ENCODE measurements around the gene CLCN4. TPM values are rescaled to one million over a fixed set of nuclear protein-coding genes. Genes with fewer than 3 reads are reported as not detected.

CLCN4 gene
- polyA plus RNA-seq, 3 donors = 0.27 to 1.9 (median 1.3) TPM

GRCh38 chrX:10134921-10135320, 21.9 kb upstream of the CLCN4 start:
- no peak overlapping the region for H3K9ac ChIP-seq (ENCODE audit: insufficient read depth, low read length, poor library complexity, severe bottlenecking)
- no peaks in the 10 kb centered on the region for H3K27me3 ChIP-seq (ENCODE audit: control insufficient read depth in 2 of 2, insufficient read depth in 2 of 2, low read length in 2 of 2)
- H3K9me3 ChIP-seq (replicated peaks in 1 of 2; ENCODE audit: control insufficient read depth in 1 of 2, insufficient read depth in 1 of 2, low read length in 2 of 2) = no peaks in the 10 kb centered on the region
- H3K4me1 ChIP-seq (ENCODE audit: control insufficient read depth in 1 of 2, insufficient read depth in 2 of 2, low read length in 2 of 2) = no peaks in the 10 kb centered on the region
- no peak for TF ChIP-seq CTCF (IDR thresholded peaks at IDR 0.05)
- no peak overlapping the region for H3K4me3 ChIP-seq (replicated peaks in 1 of 3; ENCODE audit: low read depth in 2 of 3, low read length in 3 of 3)
- no peaks in the 10 kb centered on the region for H3K79me2 ChIP-seq (ENCODE audit: insufficient read depth, low read length)
- H3K4me3 Mint-ChIP-seq = no peak overlapping the region
- peaks cover 8 to 44% of the 10 kb centered on the region in 2 donors for H3K36me3 ChIP-seq (replicated peaks in 1 of 2; ENCODE audit: control insufficient read depth in 1 of 2, insufficient read depth in 2 of 2, low read length in 2 of 2)
- peaks cover 9% of the 10 kb centered on the region for H3K4me1 Mint-ChIP-seq
- intact Hi-C loops (cut with micrococcal nuclease) = no loop called here
- no peak for DNase-seq
- H3K27ac ChIP-seq (ENCODE audit: low read depth in 1 of 2, low read length in 2 of 2) = no peak overlapping the region
- H3K36me3 Mint-ChIP-seq = peaks cover 51 to 58% of the 10 kb centered on the region in 2 donors
- peaks cover 0 to 12% (median 0%) of the 10 kb centered on the region in 7 donors for H3K9me3 Mint-ChIP-seq
- H3K27me3 Mint-ChIP-seq (ENCODE audit: low read depth in 3 of 3) = peaks cover 0 to 13% (median 0%) of the 10 kb centered on the region in 3 donors
- H3K27ac Mint-ChIP-seq = no peak overlapping the region
- H4K20me1 ChIP-seq (ENCODE audit: insufficient read depth, low read length) = no peaks in the 10 kb centered on the region
- H2AFZ ChIP-seq (ENCODE audit: insufficient read depth, low read depth, low read length, poor library complexity, severe bottlenecking) = no peak overlapping the region
- WGBS (ENCODE audit: insufficient coverage) = 90% methylated on average over 4 of the region's 7 CpGs
- H3K4me2 ChIP-seq (replicated peaks; ENCODE audit: extremely low read depth, low read length, poor library complexity, severe bottlenecking) = no peak overlapping the region

- Histone ChIP-seq H3K9me3 (replicated peaks in 1 of 2; ENCODE audit: control insufficient read depth in 1 of 2, insufficient read depth in 1 of 2, low read length in 2 of 2) (no peaks in the 10 kb centered on the region), H3K4me3 (replicated peaks in 1 of 3; ENCODE audit: low read depth in 2 of 3, low read length in 3 of 3) (no peak overlapping the region), H3K4me1 (ENCODE audit: control insufficient read depth in 1 of 2, insufficient read depth in 2 of 2, low read length in 2 of 2) (no peaks in the 10 kb centered on the region), H3K27ac (ENCODE audit: low read depth in 1 of 2, low read length in 2 of 2) (no peak overlapping the region), H3K79me2 (ENCODE audit: insufficient read depth, low read length) (no peaks in the 10 kb centered on the region), H3K27me3 (ENCODE audit: control insufficient read depth in 2 of 2, insufficient read depth in 2 of 2, low read length in 2 of 2) (no peaks in the 10 kb centered on the region), H2AFZ (ENCODE audit: insufficient read depth, low read depth, low read length, poor library complexity, severe bottlenecking) (no peak overlapping the region), H3K36me3 (replicated peaks in 1 of 2; ENCODE audit: control insufficient read depth in 1 of 2, insufficient read depth in 2 of 2, low read length in 2 of 2) (peaks cover 8 to 45% of the 10 kb centered on the region in 2 donors), H3K9ac (ENCODE audit: insufficient read depth, low read length, poor library complexity, severe bottlenecking) (no peak overlapping the region), H4K20me1 (ENCODE audit: insufficient read depth, low read length) (no peaks in the 10 kb centered on the region), H3K4me2 (replicated peaks; ENCODE audit: extremely low read depth, low read length, poor library complexity, severe bottlenecking) (no peak overlapping the region)
- 90% methylated on average over 12 of the region's 28 CpGs for WGBS (ENCODE audit: insufficient coverage)
- intact Hi-C loops (cut with micrococcal nuclease) = no loop called here
- Mint-ChIP-seq H3K9me3 (peaks cover 0 to 12% (median 0%) of the 10 kb centered on the region in 7 donors), H3K4me3 (no peak overlapping the region), H3K36me3 (peaks cover 52 to 58% of the 10 kb centered on the region in 2 donors), H3K4me1 (peaks cover 3% of the 10 kb centered on the region), H3K27ac (no peak overlapping the region), H3K27me3 (ENCODE audit: low read depth in 3 of 3) (peaks cover 0 to 13% (median 0%) of the 10 kb centered on the region in 3 donors)
- DNase-seq = no peak
- no peak for TF ChIP-seq CTCF (IDR thresholded peaks at IDR 0.05)
Observed at GRCh38 chrX:10135561-10136399, 21.0 kb upstream of the CLCN4 start.
